ENCODE measurements around the gene DEPDC7. TPM values are rescaled to one million over a fixed set of nuclear protein-coding genes. Genes with fewer than 3 reads are reported as not detected.

Gene DEPDC7
- total and polyA plus RNA-seq, 2 of the 13 experiments (the other 11 are each of a cell fraction or from before 2014, with no cell fraction given) = 17.3 to 33.3 TPM

DNA sequence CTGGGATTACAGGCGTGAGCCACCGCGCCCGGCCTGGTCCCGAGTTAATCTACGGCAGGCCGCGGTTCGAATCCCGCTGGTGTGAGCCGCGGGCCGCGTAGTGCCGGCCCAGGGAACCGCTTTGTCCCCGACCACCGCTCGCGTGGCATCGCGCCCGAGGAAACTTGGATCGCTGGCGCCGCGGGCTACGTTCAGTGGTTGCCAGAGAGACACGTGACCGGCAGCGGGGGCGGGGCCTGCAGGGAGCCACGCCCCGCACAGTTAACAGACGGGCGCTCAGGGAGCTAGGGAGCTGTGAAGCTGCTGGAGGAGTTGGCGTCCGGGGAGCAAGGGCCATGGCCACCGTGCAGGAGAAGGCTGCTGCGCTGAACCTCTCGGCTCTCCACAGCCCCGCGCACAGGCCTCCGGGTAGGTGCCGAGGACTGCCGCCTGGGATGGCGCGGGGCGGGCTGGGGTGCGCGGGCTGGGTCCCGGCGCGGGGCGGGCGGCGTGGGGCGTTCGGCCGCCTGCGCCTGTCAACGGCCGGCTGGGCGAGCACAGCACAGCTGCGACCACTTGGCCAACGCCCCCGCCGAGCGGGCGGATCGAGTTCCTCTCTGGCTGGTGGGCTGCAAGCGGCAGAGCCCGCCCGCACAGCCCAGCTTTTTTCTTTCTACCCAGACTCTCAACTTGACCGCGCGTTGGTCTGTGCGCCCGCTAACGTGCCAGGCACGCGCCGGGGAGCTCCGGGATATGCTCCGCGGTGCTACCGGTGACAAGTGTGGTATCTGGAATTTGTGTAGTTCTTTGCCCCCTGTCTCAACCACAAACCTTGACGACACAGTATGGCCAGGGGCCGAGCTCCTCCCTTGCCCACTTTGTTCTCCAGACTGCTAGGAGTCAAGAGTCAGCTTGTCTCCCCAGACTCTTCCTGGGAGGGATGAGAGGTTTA, at the start of gene DEPDC7 (continued):
- TF ChIP-seq, protein P1, sequence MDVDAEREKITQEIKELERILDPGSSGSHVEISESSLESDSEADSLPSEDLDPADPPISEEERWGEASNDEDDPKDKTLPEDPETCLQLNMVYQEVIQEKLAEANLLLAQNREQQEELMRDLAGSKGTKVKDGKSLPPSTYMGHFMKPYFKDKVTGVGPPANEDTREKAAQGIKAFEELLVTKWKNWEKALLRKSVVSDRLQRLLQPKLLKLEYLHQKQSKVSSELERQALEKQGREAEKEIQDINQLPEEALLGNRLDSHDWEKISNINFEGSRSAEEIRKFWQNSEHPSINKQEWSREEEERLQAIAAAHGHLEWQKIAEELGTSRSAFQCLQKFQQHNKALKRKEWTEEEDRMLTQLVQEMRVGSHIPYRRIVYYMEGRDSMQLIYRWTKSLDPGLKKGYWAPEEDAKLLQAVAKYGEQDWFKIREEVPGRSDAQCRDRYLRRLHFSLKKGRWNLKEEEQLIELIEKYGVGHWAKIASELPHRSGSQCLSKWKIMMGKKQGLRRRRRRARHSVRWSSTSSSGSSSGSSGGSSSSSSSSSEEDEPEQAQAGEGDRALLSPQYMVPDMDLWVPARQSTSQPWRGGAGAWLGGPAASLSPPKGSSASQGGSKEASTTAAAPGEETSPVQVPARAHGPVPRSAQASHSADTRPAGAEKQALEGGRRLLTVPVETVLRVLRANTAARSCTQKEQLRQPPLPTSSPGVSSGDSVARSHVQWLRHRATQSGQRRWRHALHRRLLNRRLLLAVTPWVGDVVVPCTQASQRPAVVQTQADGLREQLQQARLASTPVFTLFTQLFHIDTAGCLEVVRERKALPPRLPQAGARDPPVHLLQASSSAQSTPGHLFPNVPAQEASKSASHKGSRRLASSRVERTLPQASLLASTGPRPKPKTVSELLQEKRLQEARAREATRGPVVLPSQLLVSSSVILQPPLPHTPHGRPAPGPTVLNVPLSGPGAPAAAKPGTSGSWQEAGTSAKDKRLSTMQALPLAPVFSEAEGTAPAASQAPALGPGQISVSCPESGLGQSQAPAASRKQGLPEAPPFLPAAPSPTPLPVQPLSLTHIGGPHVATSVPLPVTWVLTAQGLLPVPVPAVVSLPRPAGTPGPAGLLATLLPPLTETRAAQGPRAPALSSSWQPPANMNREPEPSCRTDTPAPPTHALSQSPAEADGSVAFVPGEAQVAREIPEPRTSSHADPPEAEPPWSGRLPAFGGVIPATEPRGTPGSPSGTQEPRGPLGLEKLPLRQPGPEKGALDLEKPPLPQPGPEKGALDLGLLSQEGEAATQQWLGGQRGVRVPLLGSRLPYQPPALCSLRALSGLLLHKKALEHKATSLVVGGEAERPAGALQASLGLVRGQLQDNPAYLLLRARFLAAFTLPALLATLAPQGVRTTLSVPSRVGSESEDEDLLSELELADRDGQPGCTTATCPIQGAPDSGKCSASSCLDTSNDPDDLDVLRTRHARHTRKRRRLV (CRISPR knock-in tag; IDR thresholded peaks at IDR 0.05) = 0 out of 2 replicates have a peak, but pooled peaks have one; percentile 63
- TF ChIP-seq PLRG1 (conservative IDR thresholded peaks at IDR 0.05) = no peak
- TF ChIP-seq RAD21 (CRISPR knock-in tag; IDR thresholded peaks at IDR 0.05) = peak; percentile 44
- peak; percentile 89; the same call in 1 of the 2 replicates for TF ChIP-seq ZNF816 (CRISPR knock-in tag; IDR thresholded peaks at IDR 0.05; ENCODE audit: borderline replicate concordance)
- no peak for TF ChIP-seq MBD4 (IDR thresholded peaks at IDR 0.05; ENCODE audit: borderline replicate concordance, low read length)
- peak; percentile 94 for TF ChIP-seq ZMYM3 (CRISPR knock-in tag; IDR thresholded peaks at IDR 0.05)
- no peak for TF ChIP-seq NR2F6 (IDR thresholded peaks at IDR 0.05)
- peak; percentile 75; the same call in 1 of the 2 replicates for TF ChIP-seq NR2F6 (CRISPR knock-in tag; IDR thresholded peaks at IDR 0.05)
- TF ChIP-seq TOPORS (CRISPR knock-in tag; IDR thresholded peaks at IDR 0.05) = peak; percentile 51; the same call in 1 of the 2 replicates
- TF ChIP-seq TBP (CRISPR knock-in tag; IDR thresholded peaks at IDR 0.05) = 0 out of 2 replicates have a peak, but pooled peaks have one; percentile 57
- no peak for TF ChIP-seq SOX6 (IDR thresholded peaks at IDR 0.05)
- TF ChIP-seq SOX6 (CRISPR knock-in tag; IDR thresholded peaks at IDR 0.05) = peak; percentile 42; the same call in 1 of the 2 replicates
- TF ChIP-seq NFKB2 (CRISPR knock-in tag; IDR thresholded peaks at IDR 0.05; ENCODE audit: borderline replicate concordance) = 0 out of 2 replicates have a peak, but pooled peaks have one; percentile 5
- TF ChIP-seq ZNF616 (CRISPR knock-in tag; IDR thresholded peaks at IDR 0.05; ENCODE audit: low read depth) = peak; percentile 90; the same call in 1 of the 2 replicates
- peak; percentile 55; the same call in 1 of the 2 replicates for TF ChIP-seq RXRA (CRISPR knock-in tag; IDR thresholded peaks at IDR 0.05)
- TF ChIP-seq, protein P2, sequence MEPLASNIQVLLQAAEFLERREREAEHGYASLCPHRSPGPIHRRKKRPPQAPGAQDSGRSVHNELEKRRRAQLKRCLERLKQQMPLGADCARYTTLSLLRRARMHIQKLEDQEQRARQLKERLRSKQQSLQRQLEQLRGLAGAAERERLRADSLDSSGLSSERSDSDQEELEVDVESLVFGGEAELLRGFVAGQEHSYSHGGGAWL (CRISPR knock-in tag; IDR thresholded peaks at IDR 0.05) = peak; percentile 72
- TF ChIP-seq, protein P3, sequence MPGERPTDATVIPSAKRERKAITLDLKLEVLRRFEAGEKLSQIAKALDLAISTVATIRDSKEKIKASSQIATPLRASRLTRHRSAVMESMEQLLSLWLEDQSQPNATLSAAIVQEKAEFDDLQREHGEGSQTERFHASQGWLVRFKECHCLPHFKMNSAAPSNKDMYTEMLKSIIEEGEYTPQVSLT (CRISPR knock-in tag; IDR thresholded peaks at IDR 0.05; ENCODE audit: borderline replicate concordance, low read depth) = no peak; the same call in 1 of the 2 replicates
- TF ChIP-seq, protein P4, sequence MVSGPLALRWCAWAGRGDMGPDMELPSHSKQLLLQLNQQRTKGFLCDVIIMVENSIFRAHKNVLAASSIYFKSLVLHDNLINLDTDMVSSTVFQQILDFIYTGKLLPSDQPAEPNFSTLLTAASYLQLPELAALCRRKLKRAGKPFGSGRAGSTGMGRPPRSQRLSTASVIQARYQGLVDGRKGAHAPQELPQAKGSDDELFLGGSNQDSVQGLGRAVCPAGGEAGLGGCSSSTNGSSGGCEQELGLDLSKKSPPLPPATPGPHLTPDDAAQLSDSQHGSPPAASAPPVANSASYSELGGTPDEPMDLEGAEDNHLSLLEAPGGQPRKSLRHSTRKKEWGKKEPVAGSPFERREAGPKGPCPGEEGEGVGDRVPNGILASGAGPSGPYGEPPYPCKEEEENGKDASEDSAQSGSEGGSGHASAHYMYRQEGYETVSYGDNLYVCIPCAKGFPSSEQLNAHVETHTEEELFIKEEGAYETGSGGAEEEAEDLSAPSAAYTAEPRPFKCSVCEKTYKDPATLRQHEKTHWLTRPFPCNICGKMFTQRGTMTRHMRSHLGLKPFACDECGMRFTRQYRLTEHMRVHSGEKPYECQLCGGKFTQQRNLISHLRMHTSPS (CRISPR knock-in tag; IDR thresholded peaks at IDR 0.05; ENCODE audit: low read depth) = no peak
- no peak for TF ChIP-seq ZNF101 (CRISPR knock-in tag; IDR thresholded peaks at IDR 0.05; ENCODE audit: borderline replicate concordance, low read depth)
- TF ChIP-seq HNF4G (IDR thresholded peaks at IDR 0.05; ENCODE audit: borderline replicate concordance, low read depth, low read length) = no peak
- no peak; the same call in none of the 2 replicates for TF ChIP-seq HNF4G (CRISPR knock-in tag; IDR thresholded peaks at IDR 0.05; ENCODE audit: borderline replicate concordance, low read depth)
- TF ChIP-seq KLF16 (CRISPR knock-in tag; IDR thresholded peaks at IDR 0.05) = 0 out of 4 replicates have a peak, but pooled peaks of 1 of the 2 experiments have one; percentile 48
